GM04503 (cell line): ENCODE measurements around the gene HAUS7.
"Not testable (repeated sequence)": the region's sequence is repeated elsewhere in the genome, so short reads cannot be mapped to it uniquely, and the experiment has no call there.

Experiments used
- DNase-seq: peaks from one replicate; pipeline ENCODE4 v3.0.0-alpha.2; 2012; ENCODE audit warnings: low read depth

The HAUS7 gene

GRCh38 chrX:153408871-153409351 lies 61.5 kb downstream of the HAUS7 start:
- DNase-seq = no peak

GRCh38 chrX:153408221-153408721 lies 62.1 kb downstream of the HAUS7 start:
- DNase-seq = no peak

- no peak for DNase-seq
These were observed 62.6 kb downstream of the HAUS7 start for GRCh38 chrX:153407736-153408135.

- no peak for DNase-seq
These were observed 63.5 kb downstream of the HAUS7 start for GRCh38 chrX:153406903-153407302.

GRCh38 chrX:153406011-153406410 lies 64.4 kb downstream of the HAUS7 start:
- DNase-seq = no peak

- DNase-seq = no peak
These were observed 65.0 kb downstream of the HAUS7 start for GRCh38 chrX:153405426-153405825.

- DNase-seq = not testable (repeated sequence)
These were observed 66.0 kb downstream of the HAUS7 start for GRCh38 chrX:153404333-153404732.

- DNase-seq = no peak
These were observed 69.1 kb downstream of the HAUS7 start, which contains the start of gene PNMA6E for GRCh38 chrX:153401133-153401764. Gene PNMA6E, minus strand, starts transcription at chrX:153401350. Its CDS starts 2,501 bp downstream, at chrX:153398849.

GRCh38 chrX:153400146-153401132 lies 69.9 kb downstream of the HAUS7 start:
- no peak for DNase-seq

GRCh38 chrX:153398275-153398960 lies 72.0 kb downstream of the HAUS7 start:
- no peak for DNase-seq
